Tibial artery (tissue), 4 donors: ENCODE results near the gene ANO7.

Source experiments
- DNase-seq, 2 donors: peaks; one replicate each; pipeline ENCODE4 v3.0.0-alpha.2; 2019
- H3K27ac ChIP-seq, 2 donors: fragments of 200-600 bp; sonication (generic) in 1 of 2; 1 replicate in 1 of 2; 2 replicates in 1 of 2; pipeline ENCODE4 v1.5.1; 2018 to 2019; ENCODE audit warnings: mild to moderate bottlenecking in 1 of 2
- H3K27me3 ChIP-seq, 2 donors: fragments of 200-600 bp; sonication (generic) in 1 of 2; one replicate each; pipeline versions ENCODE4 v1.5.1 to v1.6.0; 2016 to 2019
- H3K36me3 ChIP-seq, 3 donors: fragments of 200-600 bp; sonication (generic) in 2 of 3; one replicate each; pipeline ENCODE4 v1.5.1; 2016 to 2019; ENCODE audit warnings: mild to moderate bottlenecking in 2 of 3
- H3K4me1 ChIP-seq, 4 donors: fragments of 200-600 bp; sonication (generic) in 2 of 4; 1 replicate in 3 of 4; 2 replicates in 1 of 4; pipeline ENCODE4 v1.5.1; 2016 to 2019
- H3K4me3 ChIP-seq, 2 donors: fragments of 200-600 bp; sonication (generic) in 1 of 2; 1 replicate in 1 of 2; 2 replicates in 1 of 2; pipeline ENCODE4 v1.5.1; 2018 to 2019; ENCODE audit warnings: mild to moderate bottlenecking in 2 of 2
- H3K9me3 ChIP-seq, 3 donors: fragments of 200-600 bp; sonication (generic) in 1 of 3; one replicate each; pipeline ENCODE4 v1.5.1; 2016 to 2019
- intact Hi-C: fragments of 100-400 bp; cut with DNase I; formaldehyde crosslinking; loops from one replicate; pipeline ENCODE4 v1.15.0; 2023; ENCODE audit warnings: low total_unique reads
- TF ChIP-seq, protein P1 (sequence below), 2 experiments: fragments of 200-600 bp in 1 of 2; fragments of 450-650 bp in 1 of 2; IDR thresholded peaks; one replicate each; pipeline ENCODE4 v1.5.1; 2017 to 2019; ENCODE audit warnings: antibody characterized with exemption in 2 of 2, mild to moderate bottlenecking in 1 of 2, moderate library complexity in 1 of 2

The ANO7 gene

DNA sequence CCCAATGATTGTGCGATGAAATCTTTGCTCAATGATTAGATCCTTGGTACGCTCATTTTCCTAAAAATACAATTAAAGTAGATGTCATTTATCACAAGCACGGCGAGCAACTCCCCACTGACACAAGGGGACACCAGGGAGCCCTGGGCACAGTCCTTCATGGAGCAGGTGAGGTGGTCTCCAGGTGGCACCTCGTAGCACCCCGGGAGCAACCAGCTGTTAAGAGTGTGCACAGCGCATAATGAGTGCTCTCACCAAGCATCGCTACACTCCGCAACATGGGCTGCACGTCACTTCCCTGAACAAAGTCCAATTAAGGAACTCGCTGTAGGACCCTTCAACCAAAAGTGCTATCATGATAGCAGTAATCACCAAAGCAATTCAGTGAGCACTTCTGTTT is 59.8 kb downstream of the ANO7 start:
- Histone ChIP-seq H3K4me1 (no peaks in the 10 kb centered on the region), H3K9me3 (no peaks in the 10 kb centered on the region), H3K27me3 (no peaks in the 10 kb centered on the region), H3K36me3 (peaks cover 94 to 100% (median 97%) of the 10 kb centered on the region in 3 donors), H3K4me3 (no peak overlapping the region), H3K27ac (no peak overlapping the region)
- intact Hi-C loops = no loop called here
- TF ChIP-seq, protein P1, sequence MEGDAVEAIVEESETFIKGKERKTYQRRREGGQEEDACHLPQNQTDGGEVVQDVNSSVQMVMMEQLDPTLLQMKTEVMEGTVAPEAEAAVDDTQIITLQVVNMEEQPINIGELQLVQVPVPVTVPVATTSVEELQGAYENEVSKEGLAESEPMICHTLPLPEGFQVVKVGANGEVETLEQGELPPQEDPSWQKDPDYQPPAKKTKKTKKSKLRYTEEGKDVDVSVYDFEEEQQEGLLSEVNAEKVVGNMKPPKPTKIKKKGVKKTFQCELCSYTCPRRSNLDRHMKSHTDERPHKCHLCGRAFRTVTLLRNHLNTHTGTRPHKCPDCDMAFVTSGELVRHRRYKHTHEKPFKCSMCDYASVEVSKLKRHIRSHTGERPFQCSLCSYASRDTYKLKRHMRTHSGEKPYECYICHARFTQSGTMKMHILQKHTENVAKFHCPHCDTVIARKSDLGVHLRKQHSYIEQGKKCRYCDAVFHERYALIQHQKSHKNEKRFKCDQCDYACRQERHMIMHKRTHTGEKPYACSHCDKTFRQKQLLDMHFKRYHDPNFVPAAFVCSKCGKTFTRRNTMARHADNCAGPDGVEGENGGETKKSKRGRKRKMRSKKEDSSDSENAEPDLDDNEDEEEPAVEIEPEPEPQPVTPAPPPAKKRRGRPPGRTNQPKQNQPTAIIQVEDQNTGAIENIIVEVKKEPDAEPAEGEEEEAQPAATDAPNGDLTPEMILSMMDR (IDR thresholded peaks at IDR 0.05) = no peak
- DNase-seq = no peak

DNA sequence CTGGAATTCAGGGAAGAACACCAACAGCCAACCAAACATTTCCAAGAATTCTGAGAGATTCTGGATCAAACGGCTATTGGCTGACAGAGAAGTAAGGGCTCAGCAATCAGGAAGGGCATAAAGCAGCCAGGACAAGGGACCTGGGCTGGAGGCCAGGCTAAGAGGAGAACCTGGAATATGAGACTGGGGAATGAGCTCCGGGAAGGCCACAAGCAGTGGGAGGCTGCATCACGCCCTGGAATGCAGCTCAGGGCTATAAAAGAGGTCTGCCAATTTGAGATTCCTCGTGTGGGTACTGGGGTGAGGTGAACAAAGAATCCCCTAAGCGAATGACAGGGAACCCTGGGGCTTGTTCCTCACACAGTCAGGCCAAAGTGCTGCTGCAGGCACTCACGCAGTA is 60.4 kb downstream of the ANO7 start:
- Histone ChIP-seq H3K27ac (no peak overlapping the region), H3K4me1 (no peaks in the 10 kb centered on the region), H3K4me3 (no peak overlapping the region), H3K9me3 (no peaks in the 10 kb centered on the region), H3K27me3 (no peaks in the 10 kb centered on the region), H3K36me3 (peaks cover 97 to 100% (median 97%) of the 10 kb centered on the region in 3 donors)
- DNase-seq = no peak
- TF ChIP-seq, protein P1 (IDR thresholded peaks at IDR 0.05) = no peak
- intact Hi-C loops = no loop called here

DNA sequence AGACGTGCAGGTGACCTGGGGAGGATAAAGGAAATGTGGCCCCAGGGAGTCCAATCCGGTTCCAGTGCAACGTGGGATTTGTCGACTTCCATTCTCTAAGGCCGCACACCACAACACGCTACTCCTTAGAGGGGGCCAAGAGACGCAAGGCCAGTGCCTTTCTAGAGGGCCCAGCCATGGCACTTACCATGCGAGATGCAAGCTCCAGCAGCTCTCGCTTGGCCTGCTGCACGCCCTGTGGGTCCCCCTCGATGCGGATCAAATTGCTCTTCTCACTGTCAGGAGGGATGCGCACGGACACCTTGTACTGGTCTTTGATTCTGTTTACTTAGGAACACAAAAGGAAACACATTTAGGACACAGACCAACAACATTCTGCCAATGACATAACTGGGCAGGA is 61.2 kb downstream of the ANO7 start:
- DNase-seq = no peak
- H3K9me3 ChIP-seq = no peaks in the 10 kb centered on the region
- intact Hi-C loops = no loop called here
- TF ChIP-seq, protein P1 (IDR thresholded peaks at IDR 0.05) = no peak
- no peak overlapping the region for H3K4me3 ChIP-seq
- H3K36me3 ChIP-seq = peaks cover 97 to 100% (median 99%) of the 10 kb centered on the region in 3 donors
- no peak overlapping the region for H3K27ac ChIP-seq
- no peaks in the 10 kb centered on the region for H3K27me3 ChIP-seq
- no peaks in the 10 kb centered on the region for H3K4me1 ChIP-seq

DNA sequence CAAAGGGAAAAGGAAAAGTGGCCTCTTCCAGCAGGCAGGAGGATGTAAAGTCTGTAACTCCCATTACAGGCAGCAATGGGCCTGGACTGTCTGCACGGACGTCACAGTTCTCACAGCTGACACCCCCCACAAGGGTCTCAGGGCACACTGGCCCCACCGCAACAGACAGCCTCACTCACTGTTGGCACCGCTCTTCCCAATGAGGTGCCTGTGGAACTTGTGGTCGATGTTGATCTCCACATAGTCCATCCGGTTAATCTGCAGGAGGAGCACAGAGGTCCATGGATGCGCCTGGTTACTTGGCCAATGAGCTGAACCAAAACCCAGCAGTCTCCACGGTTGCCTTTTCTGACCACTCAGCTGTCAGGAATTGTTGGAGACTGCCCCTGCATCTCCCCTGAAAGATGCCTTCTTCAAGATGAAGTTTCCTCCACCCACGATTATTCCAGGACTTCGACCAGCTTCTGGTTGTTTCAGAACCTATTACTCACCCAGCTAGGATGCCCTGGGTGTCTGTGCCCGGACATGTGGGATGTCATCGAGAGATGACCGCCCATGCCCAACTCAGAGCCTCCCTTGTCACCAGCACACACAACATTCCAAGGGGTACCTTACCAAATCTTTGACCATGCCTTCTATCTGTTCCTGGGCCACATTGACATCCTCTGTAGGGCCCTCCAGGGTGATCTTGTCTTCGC is 64.5 kb downstream of the ANO7 start:
- Histone ChIP-seq H3K9me3 (no peaks in the 10 kb centered on the region), H3K4me1 (no peaks in the 10 kb centered on the region), H3K36me3 (peaks cover 94 to 100% (median 97%) of the 10 kb centered on the region in 3 donors), H3K27ac (no peak overlapping the region), H3K4me3 (no peak overlapping the region), H3K27me3 (no peaks in the 10 kb centered on the region)
- intact Hi-C loops = no loop called here
- no peak for DNase-seq
- TF ChIP-seq, protein P1 (IDR thresholded peaks at IDR 0.05) = no peak

DNA sequence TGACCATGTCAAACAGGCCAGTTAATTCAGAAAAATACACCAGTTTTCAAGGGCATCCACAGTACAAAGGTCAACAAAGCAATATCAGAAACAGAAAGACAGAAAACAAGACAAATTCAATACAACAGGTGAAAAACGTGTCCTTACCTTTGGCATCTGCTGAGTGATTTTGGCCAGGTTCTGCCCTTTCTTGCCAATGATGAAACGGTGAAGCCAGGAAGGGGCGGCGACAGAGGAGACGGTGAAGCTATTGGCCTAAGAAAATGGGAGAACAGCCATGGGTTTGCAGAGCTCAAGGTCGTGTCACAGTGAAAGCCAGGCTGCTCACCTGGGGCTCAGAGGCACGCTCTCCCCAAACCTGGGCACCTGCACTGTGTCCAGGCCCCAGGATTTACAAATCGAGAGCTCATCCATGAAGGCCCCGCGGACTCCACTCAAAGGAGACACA is 66.5 kb downstream of the ANO7 start:
- Histone ChIP-seq H3K27ac (no peak overlapping the region), H3K36me3 (peaks cover 83 to 99% (median 89%) of the 10 kb centered on the region in 3 donors)
- intact Hi-C loops = no loop called here

More for the DNA sequence above, 66.5 kb downstream of the ANO7 start:
- Histone ChIP-seq H3K4me3 (no peak overlapping the region), H3K4me1 (no peaks in the 10 kb centered on the region), H3K27me3 (no peaks in the 10 kb centered on the region), H3K9me3 (no peaks in the 10 kb centered on the region)
- TF ChIP-seq, protein P1 (IDR thresholded peaks at IDR 0.05) = no peak
- DNase-seq = no peak
